Neural cell (in vitro differentiated cells): Measurements from ENCODE around the gene EIF2S2. TPM values are rescaled to one million over a fixed set of nuclear protein-coding genes. Genes with fewer than 3 reads are reported as not detected.

Experiments
- H2AFZ ChIP-seq: fragments of 200-600, 300-800 bp; sonication (generic), shearing (Covaris generic); 2 replicates; pipeline ENCODE4 v1.6.0; 2014; ENCODE audit warnings: low read depth, mild to moderate bottlenecking, antibody characterized with exemption, low read length, moderate library complexity
- H3F3A ChIP-seq: fragments of 200-600 bp; shearing (Covaris generic); 2 replicates; pipeline ENCODE4 v1.6.1; 2016; ENCODE audit warnings: mild to moderate bottlenecking, moderate library complexity, mixed read lengths, antibody characterized with exemption, low read length; ENCODE audit not compliant: insufficient read depth, poor library complexity, severe bottlenecking
- H3K27ac ChIP-seq: fragments of 200-600, 300-800 bp; sonication (generic), shearing (Covaris generic); 2 replicates; pipeline ENCODE4 v1.5.1; 2014; ENCODE audit warnings: mild to moderate bottlenecking, low read length, moderate library complexity
- H3K27me3 ChIP-seq: fragments of 300-800, 200-600 bp; sonication (generic), shearing (Covaris generic); 2 replicates; pipeline ENCODE4 v1.6.0; 2014; ENCODE audit warnings: mild to moderate bottlenecking, low read depth, low read length, moderate library complexity; ENCODE audit not compliant: insufficient read depth
- H3K36me3 ChIP-seq: fragments of 300-800, 200-600 bp; sonication (generic), shearing (Covaris generic); 2 replicates; pipeline ENCODE4 v1.5.1; 2014; ENCODE audit warnings: mild to moderate bottlenecking, antibody characterized with exemption, low read length, moderate library complexity; ENCODE audit not compliant: insufficient read depth
- H3K4me2 ChIP-seq: fragments of 300-800, 200-600 bp; sonication (generic), shearing (Covaris generic); 2 replicates; pipeline ENCODE4 v1.6.0; 2014; ENCODE audit warnings: mild to moderate bottlenecking, low read length
- H3K4me3 ChIP-seq: fragments of 300-800, 200-600 bp; sonication (generic), shearing (Covaris generic); 2 replicates; pipeline ENCODE4 v1.5.1; 2014; ENCODE audit warnings: mild to moderate bottlenecking, low read length, moderate library complexity
- H3K79me2 ChIP-seq: fragments of 200-600 bp; shearing (Covaris generic); replicated peaks from 2 replicates; pipeline ENCODE4 v1.6.0; 2014; ENCODE audit warnings: mild to moderate bottlenecking, low read length, moderate library complexity; ENCODE audit not compliant: insufficient read depth
- H3K9ac ChIP-seq: fragments of 300-800, 200-600 bp; sonication (generic), shearing (Covaris generic); 2 replicates; pipeline ENCODE4 v1.6.1; 2016; ENCODE audit warnings: mild to moderate bottlenecking, low read length, mixed read lengths
- H3K9me2 ChIP-seq: fragments of 200-600 bp; shearing (Covaris generic); 2 replicates; pipeline ENCODE4 v1.6.1; 2016; ENCODE audit warnings: mild to moderate bottlenecking, low read length, mixed read lengths; ENCODE audit not compliant: insufficient read depth
- H3K9me3 ChIP-seq: fragments of 200-600, 300-800 bp; sonication (generic), shearing (Covaris generic); 2 replicates; pipeline ENCODE4 v1.6.1; 2016; ENCODE audit warnings: mild to moderate bottlenecking, mixed run types, low read length, moderate library complexity, mixed read lengths
- H4K20me1 ChIP-seq: fragments of 200-600 bp; shearing (Covaris generic); 2 replicates; pipeline ENCODE4 v1.6.1; 2016; ENCODE audit warnings: mild to moderate bottlenecking, mixed run types; ENCODE audit not compliant: insufficient read depth
- CTCF ChIP-seq: fragments of 450-650 bp; IDR thresholded peaks from 2 replicates; pipeline ENCODE4 v1.5.1; 2014; ENCODE audit warnings: antibody characterized with exemption, mild to moderate bottlenecking, moderate library complexity; ENCODE audit not compliant: poor library complexity, severe bottlenecking
- EP300 ChIP-seq: fragments of 450-650 bp; conservative IDR thresholded peaks from 2 replicates; pipeline ENCODE4 v1.6.1; 2014; ENCODE audit warnings: antibody characterized with exemption, mild to moderate bottlenecking, moderate library complexity; ENCODE audit not compliant: poor library complexity, severe bottlenecking
- EZH2 ChIP-seq: fragments of 200-600, 300-800 bp; shearing (Covaris generic), sonication (generic); IDR thresholded peaks from 2 replicates; pipeline ENCODE4 v1.6.1; 2014; ENCODE audit warnings: antibody characterized with exemption, low read length, borderline replicate concordance, mild to moderate bottlenecking; ENCODE audit not compliant: insufficient read depth, poor library complexity, severe bottlenecking
- MXI1 ChIP-seq: fragments of 450-650 bp; conservative IDR thresholded peaks from 2 replicates; pipeline ENCODE4 v1.6.1; 2014; ENCODE audit warnings: antibody characterized with exemption, mild to moderate bottlenecking; ENCODE audit not compliant: poor library complexity, severe bottlenecking
- POLR2AphosphoS5 ChIP-seq: IDR thresholded peaks from 2 replicates; pipeline ENCODE4 v1.6.1; 2012
- RAD21 ChIP-seq: fragments of 450-650 bp; conservative IDR thresholded peaks from 2 replicates; pipeline ENCODE4 v1.6.1; 2014; ENCODE audit warnings: antibody characterized with exemption, mild to moderate bottlenecking, moderate library complexity
- REST ChIP-seq: IDR thresholded peaks from 2 replicates; pipeline ENCODE4 v1.6.1; 2012; ENCODE audit warnings: borderline replicate concordance
- SMC3 ChIP-seq: fragments of 450-650 bp; conservative IDR thresholded peaks from 2 replicates; pipeline ENCODE4 v1.6.1; 2014; ENCODE audit warnings: antibody characterized with exemption, mild to moderate bottlenecking, moderate library complexity; ENCODE audit not compliant: poor library complexity
- TAF1 ChIP-seq: IDR thresholded peaks from 2 replicates; pipeline ENCODE4 v1.6.1; 2012; ENCODE audit warnings: low read depth
- polyA plus RNA-seq: library from polyadenylated mRNA; depleted of rRNA; stranded (reverse); fragments of >200 nt; gene quantifications from 2 replicates; pipeline ENCODE4 v1.2.3, GENCODE V29; 2014

The EIF2S2 gene
- polyA plus RNA-seq, 1 donor from 2014 or later, result 62.6 TPM

- TF ChIP-seq CTCF, result no peak
- no peak for TF ChIP-seq POLR2AphosphoS5
- TF ChIP-seq SMC3, result no peak
Observed at GRCh38 chr20:34093895-34094294, 18.1 kb downstream of the EIF2S2 start (continued).

GRCh38 chr20:34091637-34092200 lies 20.3 kb downstream of the EIF2S2 start:
- H3K4me3 ChIP-seq, result no peak overlapping the region
- no peak overlapping the region for H3K9ac ChIP-seq
- no peaks in the 10 kb centered on the region for H3K27me3 ChIP-seq
- no peak overlapping the region for H3K4me2 ChIP-seq
- no peaks in the 10 kb centered on the region for H3K9me3 ChIP-seq
- TF ChIP-seq SMC3 (no peak), REST (no peak), EZH2 (no peak), CTCF (no peak), POLR2AphosphoS5 (no peak), RAD21 (no peak), MXI1 (no peak), TAF1 (no peak), EP300 (no peak)
- no peaks in the 10 kb centered on the region for H3K79me2 ChIP-seq
- no peaks in the 10 kb centered on the region for H4K20me1 ChIP-seq
- no peaks in the 10 kb centered on the region for H3K36me3 ChIP-seq
- no peak overlapping the region for H3K27ac ChIP-seq
- no peak overlapping the region for H2AFZ ChIP-seq
- H3K9me2 ChIP-seq, result no peaks in the 10 kb centered on the region
- H3F3A ChIP-seq, result no peaks in the 10 kb centered on the region

- H3K4me2 ChIP-seq, result no peak overlapping the region
- no peaks in the 10 kb centered on the region for H3K27me3 ChIP-seq
- H3K79me2 ChIP-seq, result no peaks in the 10 kb centered on the region
- H2AFZ ChIP-seq, result no peak overlapping the region
- no peak overlapping the region for H3K4me3 ChIP-seq
- no peaks in the 10 kb centered on the region for H4K20me1 ChIP-seq
- no peaks in the 10 kb centered on the region for H3K9me2 ChIP-seq
- H3K9ac ChIP-seq, result no peak overlapping the region
- TF ChIP-seq EP300, result no peak
- no peak for TF ChIP-seq MXI1
- no peak for TF ChIP-seq RAD21
- TF ChIP-seq POLR2AphosphoS5, result no peak
- H3F3A ChIP-seq, result no peaks in the 10 kb centered on the region
- no peak overlapping the region for H3K27ac ChIP-seq
- H3K36me3 ChIP-seq, result no peaks in the 10 kb centered on the region
- no peaks in the 10 kb centered on the region for H3K9me3 ChIP-seq
Observed at GRCh38 chr20:34090645-34091044, 21.4 kb downstream of the EIF2S2 start.
